H1 (cell line): ENCODE results near the gene ARSB. TPM values are rescaled to one million over a fixed set of nuclear protein-coding genes. Genes with fewer than 3 reads are reported as not detected.

ENCODE experiments used
- RBBP5 ChIP-seq: IDR thresholded peaks from 2 replicates; pipeline ENCODE4 v1.7.1; 2012; ENCODE audit warnings: low read depth, mild to moderate bottlenecking, inconsistent platforms, low read length, moderate library complexity, borderline replicate concordance
- polyA plus RNA-seq, 7 experiments: library from polyadenylated mRNA; depleted of rRNA in 3 of 7; stranded (reverse) in 5 of 7; unstranded in 2 of 7; fragments of >200 nt in 5 of 7; fragments of 200-250 nt in 2 of 7; gene quantifications; 1 replicate in 5 of 7; 2 replicates in 1 of 7; 4 replicates in 1 of 7; pipeline versions ENCODE4 v1.2.1 to v1.2.3, GENCODE V29; 2011 to 2013; ENCODE audit warnings: missing spikeins in 2 of 7, mixed read lengths in 2 of 7
- total RNA-seq: library from RNA; stranded (reverse); fragmentation: NEBNext Ultra II Directional; extraction: Animal tissue kit (Norgen Biotek cat#: 25700); gene quantifications from 2 replicates; pipeline ENCODE4 v1.2.1, GENCODE V29; 2021

Gene ARSB
- total and polyA plus RNA-seq, 2 of the 8 experiments (the other 6 are each of a cell fraction or from before 2014, with no cell fraction given): 6.4 to 13.9 TPM

- TF ChIP-seq RBBP5: no peak
- TF ChIP-seq, all 59 proteins: peak for 0
These were observed 249.2 kb downstream of the ARSB start (continued) for GRCh38 chr5:78735834-78736463.
